H9 (cell line): ENCODE measurements around the gene C17orf50. TPM values are rescaled to one million over a fixed set of nuclear protein-coding genes. Genes with fewer than 3 reads are reported as not detected.

Source experiments
- DNase-seq: peaks from one replicate; pipeline ENCODE4 v3.0.0-alpha.2; 2017
- H2AFZ ChIP-seq: one replicate; pipeline ENCODE4 v1.6.1; 2013; ENCODE audit warnings: mild to moderate bottlenecking, low read length, control low read depth, moderate library complexity
- H2AK5ac ChIP-seq: 2 replicates; pipeline ENCODE4 v1.6.1; 2013; ENCODE audit warnings: low read length, control low read depth, mixed read lengths; ENCODE audit not compliant: insufficient read length
- H2BK120ac ChIP-seq: one replicate; pipeline ENCODE4 v1.6.1; 2013; ENCODE audit warnings: low read depth, mild to moderate bottlenecking, low read length, control low read depth, inconsistent platforms; ENCODE audit not compliant: poor library complexity, severe bottlenecking
- H2BK12ac ChIP-seq: 2 replicates; pipeline ENCODE4 v1.6.1; 2013; ENCODE audit warnings: low read length, control low read depth, mixed read lengths, low read depth; ENCODE audit not compliant: insufficient read length
- H2BK15ac ChIP-seq: 2 replicates; pipeline ENCODE4 v1.6.1; 2013; ENCODE audit warnings: low read depth, low read length, control low read depth
- H2BK20ac ChIP-seq: one replicate; pipeline ENCODE4 v1.6.1; 2013; ENCODE audit warnings: low read depth, mild to moderate bottlenecking, low read length, control low read depth, inconsistent platforms; ENCODE audit not compliant: poor library complexity, severe bottlenecking
- H2BK5ac ChIP-seq: 2 replicates; pipeline ENCODE4 v1.6.1; 2013; ENCODE audit warnings: low read length, control low read depth, mixed read lengths; ENCODE audit not compliant: insufficient read length
- H3K14ac ChIP-seq: 2 replicates; pipeline ENCODE4 v1.6.1; 2013; ENCODE audit warnings: low read length, control low read depth; ENCODE audit not compliant: insufficient read depth
- H3K18ac ChIP-seq: 2 replicates; pipeline ENCODE4 v1.6.1; 2013; ENCODE audit warnings: low read depth, mild to moderate bottlenecking, mixed read lengths, low read length, control low read depth; ENCODE audit not compliant: insufficient read length
- H3K23ac ChIP-seq: 2 replicates; pipeline ENCODE4 v1.6.1; 2013; ENCODE audit warnings: low read length, control low read depth, mixed read lengths, low read depth; ENCODE audit not compliant: insufficient read length
- H3K23me2 ChIP-seq: 2 replicates; pipeline ENCODE4 v1.6.1; 2013; ENCODE audit warnings: low read depth, mild to moderate bottlenecking, mixed read lengths, low read length, control low read depth; ENCODE audit not compliant: insufficient read length, poor library complexity, severe bottlenecking
- H3K27ac ChIP-seq: 2 replicates; pipeline ENCODE4 v1.5.1; 2013; ENCODE audit warnings: low read length, control low read depth, mixed read lengths, low read depth; ENCODE audit not compliant: insufficient read length
- H3K27me3 ChIP-seq: 2 replicates; pipeline ENCODE4 v1.6.1; 2013; ENCODE audit warnings: low read length, control low read depth, inconsistent platforms; ENCODE audit not compliant: insufficient read depth
- H3K4ac ChIP-seq: 2 replicates; pipeline ENCODE4 v1.6.1; 2013; ENCODE audit warnings: low read depth, mild to moderate bottlenecking, control low read depth, inconsistent platforms, low read length, moderate library complexity
- H3K4me1 ChIP-seq: 2 replicates; pipeline ENCODE4 v1.6.1; 2013; ENCODE audit warnings: low read length, control low read depth, inconsistent platforms; ENCODE audit not compliant: insufficient read depth
- H3K4me2 ChIP-seq: 2 replicates; pipeline ENCODE4 v1.6.1; 2013; ENCODE audit warnings: low read length, control low read depth, mixed read lengths; ENCODE audit not compliant: insufficient read length, insufficient read depth
- H3K56ac ChIP-seq: 2 replicates; pipeline ENCODE4 v1.6.1; 2013; ENCODE audit warnings: low read depth, mild to moderate bottlenecking, mixed read lengths, low read length, control low read depth; ENCODE audit not compliant: insufficient read length
- H3K79me1 ChIP-seq: 2 replicates; pipeline ENCODE4 v1.6.1; 2013; ENCODE audit warnings: low read depth, mild to moderate bottlenecking, moderate library complexity, low read length, control low read depth, inconsistent platforms; ENCODE audit not compliant: insufficient read depth, poor library complexity, severe bottlenecking
- H3K79me2 ChIP-seq: 2 replicates; pipeline ENCODE4 v1.6.1; 2013; ENCODE audit warnings: low read length, control low read depth, inconsistent platforms; ENCODE audit not compliant: insufficient read depth
- H3K9ac ChIP-seq: 2 replicates; pipeline ENCODE4 v1.6.1; 2013; ENCODE audit warnings: low read length, control low read depth, mixed read lengths; ENCODE audit not compliant: insufficient read length; ENCODE audit errors: extremely low read depth
- H3K9me3 ChIP-seq: one replicate; pipeline ENCODE4 v1.6.1; 2013; ENCODE audit warnings: low read depth, low read length, inconsistent platforms; ENCODE audit not compliant: control insufficient read depth
- H3T11ph ChIP-seq: one replicate; pipeline ENCODE4 v1.6.1; 2013; ENCODE audit warnings: mild to moderate bottlenecking, low read length, control low read depth, inconsistent platforms
- H4K20me1 ChIP-seq: one replicate; pipeline ENCODE4 v1.6.1; 2013; ENCODE audit not compliant: control insufficient read depth, insufficient read length, insufficient read depth
- H4K5ac ChIP-seq: 2 replicates; pipeline ENCODE4 v1.6.1; 2013; ENCODE audit warnings: low read depth, mild to moderate bottlenecking, mixed read lengths, low read length, control low read depth; ENCODE audit not compliant: insufficient read length
- H4K8ac ChIP-seq: replicated peaks from 2 replicates; pipeline ENCODE4 v1.6.1; 2013; ENCODE audit warnings: low read length, control low read depth, mixed read lengths, low read depth; ENCODE audit not compliant: insufficient read length
- H4K91ac ChIP-seq: 2 replicates; pipeline ENCODE4 v1.6.1; 2013; ENCODE audit warnings: low read depth, mild to moderate bottlenecking, moderate library complexity, mixed read lengths, low read length, control low read depth; ENCODE audit not compliant: insufficient read length
- H3K27ac Mint-ChIP-seq, 3 experiments: 2 replicates in 2 of 3; 3 replicates in 1 of 3; pipeline ENCODE4 v1.8.0; 2020 to 2021; ENCODE audit warnings: mixed read lengths in 3 of 3, mild to moderate bottlenecking in 1 of 3, moderate library complexity in 1 of 3
- H3K27me3 Mint-ChIP-seq: 2 replicates; pipeline ENCODE4 v1.8.0; 2021; ENCODE audit warnings: low read depth, mild to moderate bottlenecking, moderate library complexity, mixed read lengths
- H3K36me3 Mint-ChIP-seq, 3 experiments: 2 replicates in 2 of 3; 3 replicates in 1 of 3; pipeline ENCODE4 v1.8.0; 2020 to 2021; ENCODE audit warnings: low read depth in 3 of 3, mixed read lengths in 3 of 3; ENCODE audit not compliant: insufficient read depth in 1 of 3
- H3K4me1 Mint-ChIP-seq, 2 experiments: 2 replicates each; pipeline ENCODE4 v1.8.0; 2020; ENCODE audit warnings: mixed read lengths in 2 of 2
- H3K4me3 Mint-ChIP-seq, 2 experiments: 2 replicates in 1 of 2; 3 replicates in 1 of 2; pipeline ENCODE4 v1.8.0; 2020 to 2021; ENCODE audit warnings: mild to moderate bottlenecking in 2 of 2, mixed read lengths in 2 of 2, moderate library complexity in 1 of 2
- H3K9me3 Mint-ChIP-seq, 2 experiments: 2 replicates in 1 of 2; 3 replicates in 1 of 2; pipeline ENCODE4 v1.8.0; 2020; ENCODE audit warnings: mild to moderate bottlenecking in 2 of 2, mixed read lengths in 2 of 2, moderate library complexity in 1 of 2
- CTCF ChIP-seq: fragments of 200-600 bp; sonication (generic); conservative IDR thresholded peaks from 3 replicates; pipeline ENCODE4 v1.8.0; 2021; ENCODE audit warnings: antibody characterized with exemption, mild to moderate bottlenecking
- total RNA-seq: library from RNA; stranded (reverse); gene quantifications from 2 replicates; pipeline ENCODE4 v1.2.1, GENCODE V29; 2021

The C17orf50 gene
- total RNA-seq, 1 experiment from 2014 or later, result not detected

GRCh38 chr17:35715416-35715815, 45.3 kb upstream of the C17orf50 start:
- Histone ChIP-seq H4K8ac (no peak overlapping the region), H3K4ac (no peak overlapping the region), H4K5ac (no peak overlapping the region), H3K23me2 (no peaks in the 10 kb centered on the region), H4K91ac (no peak overlapping the region), H3K4me1 (no peaks in the 10 kb centered on the region), H3K18ac (no peak overlapping the region), H3K79me1 (no peaks in the 10 kb centered on the region), H3K56ac (no peak overlapping the region), H3K27ac (no peak overlapping the region), H2AK5ac (no peak overlapping the region), H3K4me2 (no peak overlapping the region), H4K20me1 (no peaks in the 10 kb centered on the region), H3K9me3 (no peaks in the 10 kb centered on the region), H2BK120ac (no peak overlapping the region), H3K9ac (no peak overlapping the region), H3T11ph (no peak overlapping the region), H2BK15ac (no peak overlapping the region), H3K79me2 (0 out of 2 replicates have a peak, but pooled peaks cover 2% of the 10 kb centered on the region), H3K27me3 (no peaks in the 10 kb centered on the region), H2BK12ac (no peak overlapping the region), H3K14ac (no peak overlapping the region), H3K23ac (no peak overlapping the region), H2BK20ac (no peak overlapping the region), H2AFZ (no peak overlapping the region), H2BK5ac (no peak overlapping the region)
- no peak for DNase-seq
- Mint-ChIP-seq H3K4me3 (no peak overlapping the region), H3K27ac (no peak overlapping the region), H3K36me3 (peaks cover 8 to 38% (median 29%) of the 10 kb centered on the region in 3 experiments; a peak in 6 of 7 replicates), H3K4me1 (no peaks in the 10 kb centered on the region), H3K9me3 (no peaks in the 10 kb centered on the region), H3K27me3 (no peaks in the 10 kb centered on the region)
- no peak for TF ChIP-seq CTCF
